ENCODE results near the gene HAND1.

The HAND1 gene

GRCh38 chr5:154485850-154486426 lies 7.9 kb upstream of the HAND1 start:
- TF ChIP-seq, protein P1, sequence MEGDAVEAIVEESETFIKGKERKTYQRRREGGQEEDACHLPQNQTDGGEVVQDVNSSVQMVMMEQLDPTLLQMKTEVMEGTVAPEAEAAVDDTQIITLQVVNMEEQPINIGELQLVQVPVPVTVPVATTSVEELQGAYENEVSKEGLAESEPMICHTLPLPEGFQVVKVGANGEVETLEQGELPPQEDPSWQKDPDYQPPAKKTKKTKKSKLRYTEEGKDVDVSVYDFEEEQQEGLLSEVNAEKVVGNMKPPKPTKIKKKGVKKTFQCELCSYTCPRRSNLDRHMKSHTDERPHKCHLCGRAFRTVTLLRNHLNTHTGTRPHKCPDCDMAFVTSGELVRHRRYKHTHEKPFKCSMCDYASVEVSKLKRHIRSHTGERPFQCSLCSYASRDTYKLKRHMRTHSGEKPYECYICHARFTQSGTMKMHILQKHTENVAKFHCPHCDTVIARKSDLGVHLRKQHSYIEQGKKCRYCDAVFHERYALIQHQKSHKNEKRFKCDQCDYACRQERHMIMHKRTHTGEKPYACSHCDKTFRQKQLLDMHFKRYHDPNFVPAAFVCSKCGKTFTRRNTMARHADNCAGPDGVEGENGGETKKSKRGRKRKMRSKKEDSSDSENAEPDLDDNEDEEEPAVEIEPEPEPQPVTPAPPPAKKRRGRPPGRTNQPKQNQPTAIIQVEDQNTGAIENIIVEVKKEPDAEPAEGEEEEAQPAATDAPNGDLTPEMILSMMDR (IDR thresholded peaks at IDR 0.05; ENCODE audit: insufficient read depth, low read length) = no peak
- TF ChIP-seq POLR2AphosphoS5 (IDR thresholded peaks at IDR 0.05; ENCODE audit: low read depth) = no peak
- TF ChIP-seq SPI1 (IDR thresholded peaks at IDR 0.05; ENCODE audit: borderline replicate concordance, low read depth) = no peak
- TF ChIP-seq, protein P2, sequence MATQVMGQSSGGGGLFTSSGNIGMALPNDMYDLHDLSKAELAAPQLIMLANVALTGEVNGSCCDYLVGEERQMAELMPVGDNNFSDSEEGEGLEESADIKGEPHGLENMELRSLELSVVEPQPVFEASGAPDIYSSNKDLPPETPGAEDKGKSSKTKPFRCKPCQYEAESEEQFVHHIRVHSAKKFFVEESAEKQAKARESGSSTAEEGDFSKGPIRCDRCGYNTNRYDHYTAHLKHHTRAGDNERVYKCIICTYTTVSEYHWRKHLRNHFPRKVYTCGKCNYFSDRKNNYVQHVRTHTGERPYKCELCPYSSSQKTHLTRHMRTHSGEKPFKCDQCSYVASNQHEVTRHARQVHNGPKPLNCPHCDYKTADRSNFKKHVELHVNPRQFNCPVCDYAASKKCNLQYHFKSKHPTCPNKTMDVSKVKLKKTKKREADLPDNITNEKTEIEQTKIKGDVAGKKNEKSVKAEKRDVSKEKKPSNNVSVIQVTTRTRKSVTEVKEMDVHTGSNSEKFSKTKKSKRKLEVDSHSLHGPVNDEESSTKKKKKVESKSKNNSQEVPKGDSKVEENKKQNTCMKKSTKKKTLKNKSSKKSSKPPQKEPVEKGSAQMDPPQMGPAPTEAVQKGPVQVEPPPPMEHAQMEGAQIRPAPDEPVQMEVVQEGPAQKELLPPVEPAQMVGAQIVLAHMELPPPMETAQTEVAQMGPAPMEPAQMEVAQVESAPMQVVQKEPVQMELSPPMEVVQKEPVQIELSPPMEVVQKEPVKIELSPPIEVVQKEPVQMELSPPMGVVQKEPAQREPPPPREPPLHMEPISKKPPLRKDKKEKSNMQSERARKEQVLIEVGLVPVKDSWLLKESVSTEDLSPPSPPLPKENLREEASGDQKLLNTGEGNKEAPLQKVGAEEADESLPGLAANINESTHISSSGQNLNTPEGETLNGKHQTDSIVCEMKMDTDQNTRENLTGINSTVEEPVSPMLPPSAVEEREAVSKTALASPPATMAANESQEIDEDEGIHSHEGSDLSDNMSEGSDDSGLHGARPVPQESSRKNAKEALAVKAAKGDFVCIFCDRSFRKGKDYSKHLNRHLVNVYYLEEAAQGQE (IDR thresholded peaks at IDR 0.05; ENCODE audit: insufficient replicate concordance, low read depth) = no peak
- no peak for TF ChIP-seq GABPA (IDR thresholded peaks at IDR 0.05; ENCODE audit: low read depth)
- peaks cover 69% of the 10 kb centered on the region for H3K27me3 ChIP-seq (ENCODE audit: insufficient read depth, poor library complexity, severe bottlenecking)
- H3K27ac ChIP-seq (replicated peaks) = no peak overlapping the region
- H3K4me3 ChIP-seq (replicated peaks; ENCODE audit: insufficient read depth, low read length) = no peak overlapping the region
- DNase-seq (ENCODE audit: low read depth in 1 of 2, low spot score in 1 of 2) = no peak

DNA sequence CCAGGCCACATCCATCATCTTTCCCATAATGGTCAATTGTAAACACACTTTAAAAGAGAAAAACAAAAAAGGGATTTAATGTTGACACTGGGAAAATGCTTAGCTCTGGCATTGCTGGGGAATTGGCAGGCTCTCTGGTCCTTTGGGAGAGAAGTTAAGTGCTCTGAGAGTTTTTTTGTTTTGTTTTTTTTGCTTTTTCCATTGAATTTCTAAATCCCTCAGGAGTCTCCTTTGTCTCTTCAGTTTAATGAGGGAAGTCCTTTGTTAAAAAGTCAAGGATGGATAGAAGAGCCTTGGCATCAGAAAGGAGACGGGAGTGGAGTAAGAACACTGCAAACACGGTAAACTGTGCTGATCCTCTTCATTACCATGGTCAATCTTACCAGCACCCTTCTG lies 7.1 kb upstream of the HAND1 start:
- no peak for DNase-seq (ENCODE audit: low read depth in 1 of 2, low spot score in 1 of 2)
- Histone ChIP-seq H3K4me3 (replicated peaks; ENCODE audit: insufficient read depth, low read length) (no peak overlapping the region), H3K27me3 (ENCODE audit: insufficient read depth, poor library complexity, severe bottlenecking) (peaks cover 74% of the 10 kb centered on the region), H3K27ac (replicated peaks) (no peak overlapping the region)
- TF ChIP-seq SPI1 (IDR thresholded peaks at IDR 0.05; ENCODE audit: borderline replicate concordance, low read depth) (no peak), POLR2AphosphoS5 (IDR thresholded peaks at IDR 0.05; ENCODE audit: low read depth) (no peak), GABPA (IDR thresholded peaks at IDR 0.05; ENCODE audit: low read depth) (no peak)
- TF ChIP-seq, protein P2 (IDR thresholded peaks at IDR 0.05; ENCODE audit: insufficient replicate concordance, low read depth) = no peak
- TF ChIP-seq, protein P1 (IDR thresholded peaks at IDR 0.05; ENCODE audit: insufficient read depth, low read length) = no peak

GRCh38 chr5:154484393-154485095 lies 6.5 kb upstream of the HAND1 start:
- peaks cover 79% of the 10 kb centered on the region for H3K27me3 ChIP-seq (ENCODE audit: insufficient read depth, poor library complexity, severe bottlenecking)
- no peak for DNase-seq (ENCODE audit: low read depth in 1 of 2, low spot score in 1 of 2)
- H3K27ac ChIP-seq (replicated peaks) = no peak overlapping the region
- TF ChIP-seq, protein P2 (IDR thresholded peaks at IDR 0.05; ENCODE audit: insufficient replicate concordance, low read depth) = no peak
- TF ChIP-seq GABPA (IDR thresholded peaks at IDR 0.05; ENCODE audit: low read depth) (no peak), SPI1 (IDR thresholded peaks at IDR 0.05; ENCODE audit: borderline replicate concordance, low read depth) (no peak), POLR2AphosphoS5 (IDR thresholded peaks at IDR 0.05; ENCODE audit: low read depth) (no peak)
- TF ChIP-seq, protein P1 (IDR thresholded peaks at IDR 0.05; ENCODE audit: insufficient read depth, low read length) = no peak
- H3K4me3 ChIP-seq (replicated peaks; ENCODE audit: insufficient read depth, low read length) = no peak overlapping the region

Data from HL-60 (cell line).